ENCODE data around the gene GRIK5. TPM values are rescaled to one million over a fixed set of nuclear protein-coding genes. Genes with fewer than 3 reads are reported as not detected.
A peak's percentile ranks its signal among the peaks of the same experiment; 100 is the strongest.

The GRIK5 gene
- polyA plus RNA-seq, 3 donors from 2014 or later = not detected

DNA sequence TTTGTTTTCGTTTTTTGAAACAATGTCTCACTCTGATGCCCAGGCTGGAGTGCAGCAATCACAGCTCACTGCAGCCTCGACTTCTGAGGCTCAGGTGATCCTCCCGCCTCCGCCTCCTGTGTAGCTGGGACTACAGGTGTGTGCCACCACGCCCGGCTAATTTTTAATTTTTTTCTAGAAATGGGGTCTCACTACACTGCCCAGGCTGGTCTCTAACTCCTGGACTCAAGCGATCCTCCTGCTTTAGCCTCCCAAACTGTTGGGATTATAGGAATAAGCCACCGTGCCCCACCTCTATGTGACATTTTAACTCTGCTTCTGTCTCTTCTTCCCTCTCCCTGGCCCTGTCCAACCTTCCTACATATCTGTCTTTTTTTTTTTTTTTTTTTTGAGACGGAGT, 81.1 kb downstream of the GRIK5 start:
- H3K4me3 Mint-ChIP-seq = no peak overlapping the region
- peaks cover 7 to 9% of the 10 kb centered on the region in 2 donors for H3K4me1 Mint-ChIP-seq
- H3K27ac Mint-ChIP-seq = no peak overlapping the region
- no peaks in the 10 kb centered on the region for H3K9me3 Mint-ChIP-seq
- peaks cover 0 to 20% (median 8%) of the 10 kb centered on the region in 3 donors for H3K36me3 Mint-ChIP-seq
- DNase-seq = no peak
- H3K27me3 Mint-ChIP-seq (ENCODE audit: low read depth in 3 of 3) = peaks cover 3 to 12% (median 5%) of the 10 kb centered on the region in 3 donors

- H3K9me3 Mint-ChIP-seq = no peaks in the 10 kb centered on the region
- no peaks in the 10 kb centered on the region for H3K4me1 Mint-ChIP-seq
- no peak overlapping the region for H3K4me3 Mint-ChIP-seq
- peak overlapping the region in 2 of 6 donors; percentile 38 to 41 for H3K27ac Mint-ChIP-seq
- peaks cover 0 to 20% (median 5%) of the 10 kb centered on the region in 3 donors for H3K36me3 Mint-ChIP-seq
- no peak for DNase-seq
- peaks cover 0 to 4% (median 3%) of the 10 kb centered on the region in 3 donors for H3K27me3 Mint-ChIP-seq (ENCODE audit: low read depth in 3 of 3)
Measured at GRCh38 chr19:41987141-41987860, 82.7 kb downstream of the GRIK5 start.

DNA sequence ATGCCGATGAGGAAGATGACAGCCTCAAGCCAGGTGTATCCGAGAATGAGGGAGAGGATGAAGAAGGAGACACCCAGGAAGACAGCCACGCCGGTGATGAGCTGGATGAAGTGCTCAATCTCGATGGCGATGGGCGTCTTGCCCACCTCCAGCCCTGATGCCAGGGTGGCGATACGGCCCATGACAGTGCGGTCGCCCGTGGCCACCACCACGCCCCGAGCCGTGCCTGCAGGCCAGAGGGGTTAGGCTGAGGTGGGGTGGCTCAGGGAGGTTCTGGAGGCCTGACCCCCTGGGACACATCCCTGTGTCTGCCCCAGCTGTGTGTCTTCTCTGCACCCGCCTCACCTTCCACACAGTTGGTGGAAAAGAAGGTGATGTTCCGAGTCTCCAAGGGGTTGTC, 85.0 kb downstream of the GRIK5 start:
- peaks cover 6 to 20% (median 12%) of the 10 kb centered on the region in 3 donors for H3K36me3 Mint-ChIP-seq
- no peak for DNase-seq
- H3K27me3 Mint-ChIP-seq (ENCODE audit: low read depth in 3 of 3) = peaks cover 0 to 3% (median 2%) of the 10 kb centered on the region in 3 donors
- no peaks in the 10 kb centered on the region for H3K9me3 Mint-ChIP-seq
- H3K27ac Mint-ChIP-seq = peak overlapping the region in 1 of 6 donors; percentile 64
- H3K4me1 Mint-ChIP-seq = no peaks in the 10 kb centered on the region
- H3K4me3 Mint-ChIP-seq = no peak overlapping the region

DNA sequence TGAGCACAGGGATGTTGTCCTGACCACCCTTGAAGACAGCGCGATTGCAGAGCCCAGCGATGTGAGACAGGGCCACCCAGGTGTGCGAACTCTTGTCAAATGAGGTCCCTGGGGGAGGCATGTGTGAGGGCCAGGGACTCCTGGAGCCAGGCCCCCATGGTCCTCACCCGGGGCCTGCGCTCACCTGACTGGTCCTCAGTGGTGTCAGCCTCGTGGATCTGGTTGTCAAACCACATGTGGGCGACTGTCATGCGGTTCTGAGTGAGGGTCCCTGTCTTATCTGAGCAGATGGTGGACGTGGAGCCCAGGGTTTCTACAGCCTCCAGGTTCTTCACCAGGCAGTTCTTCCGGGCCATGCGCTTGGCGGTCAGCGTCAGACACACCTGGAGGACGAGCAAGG, 88.3 kb downstream of the GRIK5 start:
- no peak for DNase-seq

GRCh38 chr19:41978470-41978869, 91.5 kb downstream of the GRIK5 start:
- no peaks in the 10 kb centered on the region for H3K4me1 Mint-ChIP-seq

More for the DNA sequence above, 88.3 kb downstream of the GRIK5 start:
- Mint-ChIP-seq H3K36me3 (peaks cover 7 to 21% (median 11%) of the 10 kb centered on the region in 3 donors), H3K27me3 (ENCODE audit: low read depth in 3 of 3) (peaks cover 0 to 3% (median 2%) of the 10 kb centered on the region in 3 donors), H3K4me1 (no peaks in the 10 kb centered on the region), H3K4me3 (no peak overlapping the region), H3K9me3 (no peaks in the 10 kb centered on the region), H3K27ac (no peak overlapping the region)

DNA sequence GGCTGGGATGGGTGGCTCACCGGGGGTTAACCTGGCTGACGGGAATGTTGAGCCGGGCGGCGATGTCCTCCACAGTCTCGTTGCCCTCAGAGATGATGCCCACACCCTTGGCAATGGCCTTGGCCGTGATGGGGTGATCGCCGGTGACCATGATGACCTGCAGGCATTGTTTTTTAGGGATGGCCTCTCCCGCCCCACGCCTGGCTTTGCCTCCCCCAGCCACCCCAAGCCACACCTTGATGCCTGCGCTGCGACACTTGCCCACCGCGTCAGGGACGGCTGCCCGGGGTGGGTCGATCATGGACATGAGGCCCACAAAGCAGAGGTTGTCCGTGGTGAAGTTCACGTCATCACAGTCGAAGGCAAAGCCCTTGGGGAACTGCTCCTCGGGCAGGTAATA, 92.1 kb downstream of the GRIK5 start:
- Mint-ChIP-seq H3K27me3 (ENCODE audit: low read depth in 3 of 3) (no peaks in the 10 kb centered on the region), H3K9me3 (no peaks in the 10 kb centered on the region), H3K27ac (no peak overlapping the region), H3K36me3 (peaks cover 11 to 15% (median 13%) of the 10 kb centered on the region in 3 donors), H3K4me3 (no peak overlapping the region), H3K4me1 (no peaks in the 10 kb centered on the region)
- no peak for DNase-seq

More at GRCh38 chr19:41978470-41978869, 91.5 kb downstream of the GRIK5 start:
- Mint-ChIP-seq H3K27ac (no peak overlapping the region), H3K36me3 (peaks cover 11 to 15% (median 13%) of the 10 kb centered on the region in 3 donors), H3K9me3 (no peaks in the 10 kb centered on the region), H3K27me3 (ENCODE audit: low read depth in 3 of 3) (peaks cover 0 to 3% (median 0%) of the 10 kb centered on the region in 3 donors), H3K4me3 (no peak overlapping the region)
- no peak for DNase-seq

DNA sequence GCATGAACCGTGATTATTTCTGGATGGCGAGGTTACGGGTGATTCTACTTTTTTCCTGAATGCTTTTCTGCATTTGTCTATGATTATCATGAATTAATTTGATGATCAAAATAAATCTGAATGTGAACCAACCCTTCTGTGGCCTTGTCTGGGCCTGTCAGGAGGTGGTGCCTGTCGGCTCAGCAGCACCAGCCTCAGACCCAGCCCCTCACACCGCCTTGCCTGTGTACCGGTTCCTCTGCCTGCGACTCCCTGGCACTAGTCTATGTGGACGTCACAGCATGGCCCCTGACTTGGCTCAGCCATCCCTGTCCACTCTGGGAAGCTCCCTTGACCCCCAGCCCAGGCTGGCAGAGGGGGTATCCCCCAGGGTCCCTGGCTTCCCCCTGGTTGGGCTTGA, 95.4 kb downstream of the GRIK5 start:
- H3K9me3 Mint-ChIP-seq = no peaks in the 10 kb centered on the region
- no peak overlapping the region for H3K27ac Mint-ChIP-seq
- peaks cover 6 to 15% (median 12%) of the 10 kb centered on the region in 3 donors for H3K36me3 Mint-ChIP-seq
- no peak overlapping the region for H3K4me3 Mint-ChIP-seq
- no peaks in the 10 kb centered on the region for H3K4me1 Mint-ChIP-seq
- H3K27me3 Mint-ChIP-seq (ENCODE audit: low read depth in 3 of 3) = no peaks in the 10 kb centered on the region
- no peak for DNase-seq

GRCh38 chr19:41971363-41971762, 98.6 kb downstream of the GRIK5 start:
- H3K4me1 Mint-ChIP-seq = no peaks in the 10 kb centered on the region
- H3K36me3 Mint-ChIP-seq = peaks cover 16 to 22% (median 16%) of the 10 kb centered on the region in 3 donors
- no peak for DNase-seq
- no peaks in the 10 kb centered on the region for H3K27me3 Mint-ChIP-seq (ENCODE audit: low read depth in 3 of 3)
- H3K27ac Mint-ChIP-seq = peak overlapping the region in 1 of 6 donors; percentile 40
- no peak overlapping the region for H3K4me3 Mint-ChIP-seq
- no peaks in the 10 kb centered on the region for H3K9me3 Mint-ChIP-seq

DNA sequence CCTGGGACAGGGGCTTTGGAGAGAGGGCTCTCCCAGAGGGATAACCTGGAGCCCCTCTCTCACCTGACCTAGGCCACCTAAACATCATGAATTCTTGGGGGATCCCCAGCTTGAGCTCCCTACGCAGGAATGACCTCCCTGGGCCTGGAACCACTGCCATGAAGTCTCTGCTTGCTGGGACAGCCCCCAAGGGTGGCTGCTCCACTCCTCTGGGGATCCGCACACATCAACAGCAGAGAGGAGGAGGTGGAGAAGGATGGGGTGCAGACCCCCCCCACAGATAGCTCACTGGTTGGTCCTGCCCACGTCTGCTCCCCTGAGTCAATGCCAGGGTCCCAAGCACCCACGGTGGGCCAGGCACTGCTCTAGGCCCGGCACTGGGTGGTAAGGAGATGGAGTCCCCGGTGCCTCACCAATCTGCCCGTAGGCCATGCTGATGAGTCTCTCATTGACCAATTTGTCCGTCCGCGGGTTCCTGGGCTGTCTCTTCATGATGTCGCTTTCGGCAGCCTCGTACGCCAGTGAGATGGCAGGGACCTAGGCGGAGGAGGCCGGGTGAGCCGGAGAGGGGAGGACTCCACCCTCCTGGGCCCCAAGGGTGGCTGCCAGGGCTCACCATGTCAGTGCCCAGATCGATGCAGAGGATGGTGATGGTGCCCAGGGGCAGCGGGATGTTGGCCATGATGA, 100.1 kb downstream of the GRIK5 start:
- Mint-ChIP-seq H3K27ac (no peak overlapping the region), H3K4me3 (no peak overlapping the region), H3K9me3 (no peaks in the 10 kb centered on the region), H3K36me3 (peaks cover 16 to 24% (median 16%) of the 10 kb centered on the region in 3 donors), H3K27me3 (ENCODE audit: low read depth in 3 of 3) (peaks cover 0 to 2% (median 2%) of the 10 kb centered on the region in 3 donors), H3K4me1 (no peaks in the 10 kb centered on the region)
- DNase-seq = no peak

- H3K27me3 Mint-ChIP-seq (ENCODE audit: low read depth in 3 of 3) = peaks cover 0 to 2% (median 2%) of the 10 kb centered on the region in 3 donors
- H3K36me3 Mint-ChIP-seq = peaks cover 11 to 21% (median 16%) of the 10 kb centered on the region in 3 donors
- no peak overlapping the region for H3K4me3 Mint-ChIP-seq
- no peak overlapping the region for H3K27ac Mint-ChIP-seq
- no peak for DNase-seq
- H3K4me1 Mint-ChIP-seq = no peaks in the 10 kb centered on the region
- no peaks in the 10 kb centered on the region for H3K9me3 Mint-ChIP-seq
Measured at GRCh38 chr19:41968751-41969595, 101.0 kb downstream of the GRIK5 start.

DNA sequence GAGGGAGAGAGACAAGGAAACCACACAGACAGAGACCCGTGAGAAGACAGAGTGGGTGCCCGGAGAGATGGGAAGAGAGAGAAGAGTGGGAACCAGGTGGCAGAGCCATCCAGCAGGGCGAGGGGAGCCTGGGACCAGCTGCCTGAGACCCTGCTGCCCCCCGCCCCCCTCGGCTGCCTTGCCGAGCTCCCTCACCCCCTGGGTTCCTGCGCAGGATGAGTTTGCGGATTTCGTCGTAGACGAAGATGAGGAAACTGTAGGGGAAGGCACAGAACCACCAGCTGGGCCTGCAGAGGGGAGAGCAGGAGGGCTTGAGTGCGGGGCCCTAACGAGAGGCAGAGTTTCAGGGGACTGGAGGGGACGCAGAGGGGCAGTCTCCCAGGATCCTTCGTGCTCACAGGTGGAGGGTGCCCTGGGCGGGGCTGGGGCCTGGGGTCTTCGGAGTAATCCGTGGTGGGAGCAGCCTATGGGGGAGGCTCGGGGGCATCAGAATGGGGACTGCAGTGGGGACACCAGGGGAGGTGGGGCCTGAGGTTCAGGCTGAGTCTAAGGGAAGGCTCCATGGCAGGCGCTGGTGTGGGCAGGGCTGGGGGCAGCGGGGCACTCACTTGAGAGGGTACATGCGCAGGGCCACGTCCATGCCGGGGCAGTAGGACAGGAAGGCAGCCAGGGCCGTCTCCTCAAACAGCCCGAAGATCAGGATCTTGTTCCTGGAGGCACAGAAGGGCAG, 102.8 kb downstream of the GRIK5 start:
- no peaks in the 10 kb centered on the region for H3K4me1 Mint-ChIP-seq
- H3K4me3 Mint-ChIP-seq = no peak overlapping the region
- H3K9me3 Mint-ChIP-seq = no peaks in the 10 kb centered on the region
- H3K27me3 Mint-ChIP-seq (ENCODE audit: low read depth in 3 of 3) = peaks cover 0 to 2% (median 2%) of the 10 kb centered on the region in 3 donors
- peaks cover 11 to 21% (median 16%) of the 10 kb centered on the region in 3 donors for H3K36me3 Mint-ChIP-seq
- H3K27ac Mint-ChIP-seq = no peak overlapping the region
- no peak for DNase-seq

DNA sequence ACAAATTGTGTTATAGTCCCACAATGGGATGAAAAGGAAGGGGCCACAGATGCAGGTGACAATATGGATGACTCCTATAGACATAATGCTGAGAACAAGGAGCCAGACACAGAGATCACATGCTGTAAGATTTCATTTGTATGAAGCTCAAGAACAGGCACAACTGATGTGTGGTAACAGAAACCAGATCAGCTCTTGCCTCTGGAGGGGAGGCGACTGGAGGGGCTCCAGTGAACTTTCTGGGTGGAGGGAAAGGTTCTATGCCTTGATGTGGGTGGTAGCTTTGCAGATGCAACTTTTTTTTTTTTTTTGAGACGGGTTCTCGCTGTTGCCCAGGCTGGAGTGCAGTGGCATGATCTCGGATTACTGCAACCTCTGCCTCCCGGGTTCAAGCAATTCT, 104.9 kb downstream of the GRIK5 start:
- no peaks in the 10 kb centered on the region for H3K4me1 Mint-ChIP-seq
- peaks cover 8 to 21% (median 11%) of the 10 kb centered on the region in 3 donors for H3K36me3 Mint-ChIP-seq
- H3K9me3 Mint-ChIP-seq = no peaks in the 10 kb centered on the region
- H3K4me3 Mint-ChIP-seq = no peak overlapping the region
- H3K27me3 Mint-ChIP-seq (ENCODE audit: low read depth in 3 of 3) = peaks cover 0 to 2% (median 2%) of the 10 kb centered on the region in 3 donors
- no peak for DNase-seq
- H3K27ac Mint-ChIP-seq = no peak overlapping the region

GRCh38 chr19:41960973-41961372, 109.0 kb downstream of the GRIK5 start:
- H3K27me3 Mint-ChIP-seq (ENCODE audit: low read depth in 3 of 3) = peaks cover 0 to 7% (median 2%) of the 10 kb centered on the region in 3 donors
- H3K4me3 Mint-ChIP-seq = peak overlapping the region in 4 of 5 donors; percentile 10 to 40 (median 24)
- H3K36me3 Mint-ChIP-seq = peaks cover 0 to 3% (median 0%) of the 10 kb centered on the region in 3 donors
- no peak for DNase-seq
- peaks cover 18 to 20% of the 10 kb centered on the region in 2 donors for H3K4me1 Mint-ChIP-seq
- H3K9me3 Mint-ChIP-seq = no peaks in the 10 kb centered on the region
- H3K27ac Mint-ChIP-seq = no peak overlapping the region

All from immature natural killer cell (primary cell).